CD4-positive, alpha-beta T cell (primary cell): ENCODE data around the gene VPS9D1. TPM values are rescaled to one million over a fixed set of nuclear protein-coding genes. Genes with fewer than 3 reads are reported as not detected.

Experiments used
- ATAC-seq: fragments of 200-7000 bp; cut with Tn5 transposase; one replicate; pipeline ENCODE4 v1.10.0; 2022; ENCODE audit warnings: mild to moderate bottlenecking; ENCODE audit not compliant: poor library complexity
- CTCF ChIA-PET: fragments of 350-600 bp; sonication (Branson Sonifier 250); formaldehyde crosslinking; loops from one replicate; lab custom pipeline; 2021; ENCODE audit warnings: antibody characterized with exemption, inconsistent platforms; lab: Charles Lee
- POLR2A ChIA-PET: fragments of 350-600 bp; sonication (Branson Sonifier 250); formaldehyde crosslinking; loops from one replicate; lab custom pipeline; 2021; ENCODE audit warnings: antibody characterized with exemption, inconsistent platforms; lab: Charles Lee
- DNase-seq, 14 experiments: peaks; one replicate each; pipeline ENCODE4 v3.0.0-alpha.2; 2013 to 2020; ENCODE audit warnings: mixed read lengths in 2 of 14
- H3K27ac ChIP-seq, 2 donors: one replicate each; pipeline versions ENCODE4 v1.5.1 to v1.7.0; 2013; ENCODE audit warnings: low read length in 2 of 2, low read depth in 1 of 2, mild to moderate bottlenecking in 1 of 2
- H3K27me3 ChIP-seq, 2 experiments: 1 replicate in 1 of 2; 2 replicates in 1 of 2; pipeline versions ENCODE4 v1.6.1 to v1.7.0; 2013; ENCODE audit warnings: low read length in 2 of 2, control low read depth in 1 of 2, mild to moderate bottlenecking in 1 of 2, moderate library complexity in 1 of 2; ENCODE audit not compliant: insufficient read depth in 2 of 2, control insufficient read depth in 1 of 2
- H3K36me3 ChIP-seq: one replicate; pipeline ENCODE4 v1.6.1; 2013; ENCODE audit warnings: low read length, control low read depth; ENCODE audit not compliant: insufficient read depth
- H3K4me1 ChIP-seq: one replicate; pipeline ENCODE4 v1.6.1; 2013; ENCODE audit warnings: low read length, control low read depth; ENCODE audit not compliant: insufficient read depth
- H3K4me3 ChIP-seq: one replicate; pipeline ENCODE4 v1.5.1; 2013; ENCODE audit warnings: mild to moderate bottlenecking, low read length, moderate library complexity
- H3K9me3 ChIP-seq, 2 experiments: 1 replicate in 1 of 2; 2 replicates in 1 of 2; pipeline versions ENCODE4 v1.6.1 to v1.7.0; 2013; ENCODE audit warnings: low read length in 2 of 2, mild to moderate bottlenecking in 2 of 2, control low read depth in 1 of 2, moderate library complexity in 1 of 2; ENCODE audit not compliant: control insufficient read depth in 1 of 2, insufficient read depth in 1 of 2
- H3K27ac Mint-ChIP-seq: one replicate; pipeline ENCODE4 v1.8.0; 2020; ENCODE audit warnings: mixed read lengths
- H3K27me3 Mint-ChIP-seq: one replicate; pipeline ENCODE4 v1.8.0; 2021; ENCODE audit warnings: mixed read lengths
- H3K36me3 Mint-ChIP-seq: one replicate; pipeline ENCODE4 v1.8.0; 2021; ENCODE audit warnings: low read depth, mixed read lengths
- H3K4me1 Mint-ChIP-seq: one replicate; pipeline ENCODE4 v1.8.0; 2021; ENCODE audit warnings: low read depth, mixed read lengths
- H3K4me3 Mint-ChIP-seq: one replicate; pipeline ENCODE4 v1.8.0; 2020; ENCODE audit warnings: mild to moderate bottlenecking, mixed read lengths
- H3K9me3 Mint-ChIP-seq: one replicate; pipeline ENCODE4 v1.8.0; 2020; ENCODE audit warnings: mixed read lengths
- intact Hi-C, 2 experiments: fragments of 100-400 bp; cut with DNase I in 1 of 2; cut with micrococcal nuclease in 1 of 2; formaldehyde crosslinking; loops; one replicate each; pipeline versions ENCODE4 v1.15.1 to v1.9.0; 2023 to 2025; cut with DNase I, micrococcal nuclease
- total RNA-seq, 174 experiments: library from RNA in 2 of 174; stranded (reverse) in 2 of 174; gene quantifications; one replicate each; pipeline ENCODE4 v1.2.3 and lab custom pipeline; 2021 to 2026
- TF ChIP-seq, protein P1 (sequence below): fragments of 200-600 bp; IDR thresholded peaks from one replicate; pipeline ENCODE4 v1.8.0; 2022; ENCODE audit warnings: antibody characterized with exemption, mild to moderate bottlenecking

The VPS9D1 gene
- total RNA-seq, 2 experiments from 2014 or later, result 18.5 to 21.8 TPM

GRCh38 chr16:89689142-89689541 lies 31.6 kb downstream of the VPS9D1 start:
- peaks cover 30% of the 10 kb centered on the region for H3K36me3 ChIP-seq
- ATAC-seq (no peak), DNase-seq (no peak)
- ChIA-PET POLR2A (no interaction called here), CTCF (interaction anchor here (1.7 kb wide), 1 partner anchor 11 kb away, joined by 5 read pairs; no protein-coding TSS in a partner anchor)
- no peaks in the 10 kb centered on the region for H3K9me3 Mint-ChIP-seq
- no peak overlapping the region for H3K27ac ChIP-seq
- H3K4me1 Mint-ChIP-seq, result peaks cover 9% of the 10 kb centered on the region
- intact Hi-C loops, result no loop called here
- TF ChIP-seq, protein P1, sequence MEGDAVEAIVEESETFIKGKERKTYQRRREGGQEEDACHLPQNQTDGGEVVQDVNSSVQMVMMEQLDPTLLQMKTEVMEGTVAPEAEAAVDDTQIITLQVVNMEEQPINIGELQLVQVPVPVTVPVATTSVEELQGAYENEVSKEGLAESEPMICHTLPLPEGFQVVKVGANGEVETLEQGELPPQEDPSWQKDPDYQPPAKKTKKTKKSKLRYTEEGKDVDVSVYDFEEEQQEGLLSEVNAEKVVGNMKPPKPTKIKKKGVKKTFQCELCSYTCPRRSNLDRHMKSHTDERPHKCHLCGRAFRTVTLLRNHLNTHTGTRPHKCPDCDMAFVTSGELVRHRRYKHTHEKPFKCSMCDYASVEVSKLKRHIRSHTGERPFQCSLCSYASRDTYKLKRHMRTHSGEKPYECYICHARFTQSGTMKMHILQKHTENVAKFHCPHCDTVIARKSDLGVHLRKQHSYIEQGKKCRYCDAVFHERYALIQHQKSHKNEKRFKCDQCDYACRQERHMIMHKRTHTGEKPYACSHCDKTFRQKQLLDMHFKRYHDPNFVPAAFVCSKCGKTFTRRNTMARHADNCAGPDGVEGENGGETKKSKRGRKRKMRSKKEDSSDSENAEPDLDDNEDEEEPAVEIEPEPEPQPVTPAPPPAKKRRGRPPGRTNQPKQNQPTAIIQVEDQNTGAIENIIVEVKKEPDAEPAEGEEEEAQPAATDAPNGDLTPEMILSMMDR, result no peak
- peaks cover 37% of the 10 kb centered on the region for H3K36me3 Mint-ChIP-seq
- no peaks in the 10 kb centered on the region for H3K9me3 ChIP-seq
- no peak overlapping the region for H3K27ac Mint-ChIP-seq
- no peak overlapping the region for H3K4me3 ChIP-seq
- no peaks in the 10 kb centered on the region for H3K27me3 Mint-ChIP-seq
- no peaks in the 10 kb centered on the region for H3K27me3 ChIP-seq
- H3K4me1 ChIP-seq, result peaks cover 20% of the 10 kb centered on the region
- H3K4me3 Mint-ChIP-seq, result no peak overlapping the region

- Mint-ChIP-seq H3K9me3 (no peaks in the 10 kb centered on the region), H3K27me3 (no peaks in the 10 kb centered on the region), H3K4me1 (peaks cover 8% of the 10 kb centered on the region), H3K36me3 (peaks cover 30% of the 10 kb centered on the region), H3K4me3 (peak overlapping the region; percentile 77), H3K27ac (peak overlapping the region; percentile 39)
- H3K27ac ChIP-seq, result no peak overlapping the region
- ChIA-PET CTCF (interaction anchor here (0.9 kb wide), 1 partner anchor 12 kb away, joined by 3 read pairs; no protein-coding TSS in a partner anchor), POLR2A (no interaction called here)
- H3K4me3 ChIP-seq, result no peak overlapping the region
- H3K27me3 ChIP-seq, result no peaks in the 10 kb centered on the region
- H3K9me3 ChIP-seq, result no peaks in the 10 kb centered on the region
- TF ChIP-seq, protein P1, result no peak
- H3K4me1 ChIP-seq, result peaks cover 20% of the 10 kb centered on the region
- DNase-seq (no peak), ATAC-seq (no peak)
- intact Hi-C loops, result no loop called here
- H3K36me3 ChIP-seq, result peaks cover 22% of the 10 kb centered on the region
Measured at GRCh38 chr16:89688395-89688794, 32.3 kb downstream of the VPS9D1 start.

- no peaks in the 10 kb centered on the region for H3K27me3 ChIP-seq
- H3K36me3 Mint-ChIP-seq, result peaks cover 26% of the 10 kb centered on the region
- H3K4me3 ChIP-seq, result peak overlapping the region; percentile 87
- ATAC-seq (no peak), DNase-seq (peak in 1 of 14 experiments; percentile 12)
- no peaks in the 10 kb centered on the region for H3K27me3 Mint-ChIP-seq
- intact Hi-C loops, result no loop called here
- peak overlapping the region; percentile 87 for H3K4me3 Mint-ChIP-seq
- peaks cover 20% of the 10 kb centered on the region for H3K4me1 ChIP-seq
- peak overlapping the region; percentile 45 to 73 for H3K27ac ChIP-seq
- ChIA-PET POLR2A (interaction anchor here (1.0 to 1.5 kb wide), 6 partner anchors 9 to 186 kb away, joined by 3 to 20 read pairs (median 6); partner anchors contain the start of genes SPATA2L and TCF25), CTCF (interaction anchor here (0.9 to 1.5 kb wide), 2 partner anchors 13 kb away, joined by 3 to 20 read pairs; partner anchors contain the start of gene SPATA2L)
- H3K9me3 ChIP-seq, result no peaks in the 10 kb centered on the region
- peaks cover 16% of the 10 kb centered on the region for H3K36me3 ChIP-seq
- H3K4me1 Mint-ChIP-seq, result peaks cover 5% of the 10 kb centered on the region
- peak overlapping the region; percentile 70 for H3K27ac Mint-ChIP-seq
- TF ChIP-seq, protein P1, result no peak
- no peaks in the 10 kb centered on the region for H3K9me3 Mint-ChIP-seq
Measured at GRCh38 chr16:89687092-89687940, 33.4 kb downstream of the VPS9D1 start.
